Activated T-helper 2 cell treated with anti-CD3 and anti-CD28 coated beads, Interferon-gamma antibody, Interleukin-2, Interleukin-4, amounts not matched to agents 10 μg/mL and 5 μg/mL and 100 μg/mL, durations not matched to agents 14 hours and 24 hours and 36 hours (primary cell): Measurements from ENCODE around the gene TTLL6. TPM values are rescaled to one million over a fixed set of nuclear protein-coding genes. Genes with fewer than 3 reads are reported as not detected.
A peak's percentile ranks its signal among the peaks of the same experiment; 100 is the strongest.
"Not testable (repeated sequence)": the region's sequence is repeated elsewhere in the genome, so short reads cannot be mapped to it uniquely, and the experiment has no call there.

Source experiments
- DNase-seq: peaks from one replicate; pipeline ENCODE4 v3.0.0; 2021; ENCODE audit warnings: low spot score
- H3K27ac Mint-ChIP-seq: one replicate; pipeline ENCODE4 v1.8.0; 2021; ENCODE audit warnings: mixed read lengths
- H3K27me3 Mint-ChIP-seq: one replicate; pipeline ENCODE4 v1.8.0; 2021; ENCODE audit warnings: low read depth, mixed read lengths
- H3K36me3 Mint-ChIP-seq: one replicate; pipeline ENCODE4 v1.8.0; 2021; ENCODE audit warnings: low read depth, mixed read lengths
- H3K4me1 Mint-ChIP-seq: one replicate; pipeline ENCODE4 v1.8.0; 2021; ENCODE audit warnings: low read depth, mixed read lengths
- H3K4me3 Mint-ChIP-seq: one replicate; pipeline ENCODE4 v1.8.0; 2021; ENCODE audit warnings: low read depth, mild to moderate bottlenecking, moderate library complexity, mixed read lengths
- H3K9me3 Mint-ChIP-seq: one replicate; pipeline ENCODE4 v1.8.0; 2021; ENCODE audit warnings: mixed read lengths
- intact Hi-C: fragments of 100-400 bp; cut with micrococcal nuclease; formaldehyde crosslinking; loops from one replicate; pipeline ENCODE4 v1.15.1; 2023
- total RNA-seq: library from RNA; stranded (reverse); gene quantifications from 2 replicates; pipeline ENCODE4 v1.2.3, GENCODE V29; 2022

The TTLL6 gene
- total RNA-seq, 1 donor from 2014 or later = not detected

DNA sequence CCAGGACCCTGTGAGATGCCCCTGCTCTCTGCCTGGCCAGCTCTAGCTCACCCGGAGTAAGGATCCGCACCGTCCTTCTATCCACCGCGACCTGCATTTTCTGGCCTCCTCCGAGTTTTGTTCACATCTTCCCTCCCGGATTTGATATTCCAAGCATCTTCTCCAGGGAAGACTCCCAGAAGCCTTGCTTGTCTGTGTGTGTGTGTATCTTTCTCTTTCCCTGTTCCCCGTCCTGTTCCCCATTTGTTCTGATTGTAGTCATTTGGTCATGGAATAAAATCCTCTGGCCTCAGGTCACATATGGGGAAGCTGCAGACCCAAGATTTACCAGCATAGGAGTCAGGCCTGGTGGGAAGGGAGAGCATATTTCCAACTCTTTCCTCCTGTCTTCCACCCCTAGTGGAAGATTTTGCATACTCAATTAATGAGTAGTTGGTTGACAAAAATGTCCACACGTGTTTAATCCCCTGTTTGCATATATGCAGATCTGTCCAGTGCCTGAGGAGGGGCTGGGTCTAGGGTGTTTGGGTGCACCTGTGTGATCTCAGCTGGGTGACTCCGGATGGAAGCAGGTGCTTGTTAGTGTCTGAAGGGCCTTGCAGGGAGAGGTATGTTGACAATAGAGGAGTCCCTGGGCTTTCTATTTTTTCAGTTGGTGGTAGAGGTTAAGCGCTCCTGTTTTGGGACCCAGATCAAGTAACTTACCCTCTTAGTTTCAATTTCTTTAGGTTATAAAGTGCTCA is 96.6 kb downstream of the TTLL6 start:
- Mint-ChIP-seq H3K4me1 (peaks cover 13% of the 10 kb centered on the region), H3K4me3 (no peak overlapping the region), H3K27me3 (peaks cover 83% of the 10 kb centered on the region), H3K9me3 (no peaks in the 10 kb centered on the region), H3K27ac (peak overlapping the region; percentile 50), H3K36me3 (no peaks in the 10 kb centered on the region)
- intact Hi-C loops = loop anchor here (5.0 kb wide), 2 partner anchors 777 to 1247 kb away; partner anchors contain the start of genes DLX4 and NGFR
- DNase-seq = no peak

DNA sequence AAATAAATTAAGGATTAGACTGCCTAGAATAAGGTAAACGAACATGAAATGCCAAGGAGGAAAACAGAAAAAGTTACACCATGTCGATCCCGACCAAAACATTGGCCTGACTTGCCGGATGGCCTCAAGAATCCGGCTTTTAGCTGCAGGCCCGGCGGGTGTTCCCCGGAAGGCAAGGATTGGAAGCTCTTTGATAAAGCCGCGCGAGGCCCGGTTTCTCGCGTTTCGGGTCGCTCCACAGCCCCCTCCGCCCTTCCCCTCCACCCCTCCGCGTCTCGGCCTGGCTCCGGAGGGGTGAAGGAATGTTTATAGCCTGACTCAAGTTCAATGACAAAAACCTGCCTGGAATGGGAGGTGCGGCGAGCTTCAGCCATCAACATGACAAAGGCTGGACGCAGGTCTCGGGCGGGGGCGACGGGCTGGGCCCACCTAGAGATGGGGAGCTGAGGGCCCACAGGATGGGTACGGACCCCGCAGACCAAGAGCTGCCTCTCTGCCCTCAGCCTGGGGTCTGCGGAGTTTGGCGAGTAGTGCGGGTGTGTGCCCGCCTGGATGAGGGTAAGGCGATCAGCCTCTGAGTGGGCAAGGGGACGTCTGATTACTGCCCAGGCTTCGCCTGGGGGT is 97.3 kb downstream of the TTLL6 start:
- Mint-ChIP-seq H3K36me3 (no peaks in the 10 kb centered on the region), H3K9me3 (no peaks in the 10 kb centered on the region), H3K4me3 (no peak overlapping the region), H3K27ac (no peak overlapping the region), H3K4me1 (peaks cover 13% of the 10 kb centered on the region), H3K27me3 (peaks cover 82% of the 10 kb centered on the region)
- intact Hi-C loops = loop anchor here (5.0 kb wide), 3 partner anchors 278 to 1248 kb away; partner anchors contain the start of genes DLX4, IGF2BP1 and NGFR
- DNase-seq = no peak

DNA sequence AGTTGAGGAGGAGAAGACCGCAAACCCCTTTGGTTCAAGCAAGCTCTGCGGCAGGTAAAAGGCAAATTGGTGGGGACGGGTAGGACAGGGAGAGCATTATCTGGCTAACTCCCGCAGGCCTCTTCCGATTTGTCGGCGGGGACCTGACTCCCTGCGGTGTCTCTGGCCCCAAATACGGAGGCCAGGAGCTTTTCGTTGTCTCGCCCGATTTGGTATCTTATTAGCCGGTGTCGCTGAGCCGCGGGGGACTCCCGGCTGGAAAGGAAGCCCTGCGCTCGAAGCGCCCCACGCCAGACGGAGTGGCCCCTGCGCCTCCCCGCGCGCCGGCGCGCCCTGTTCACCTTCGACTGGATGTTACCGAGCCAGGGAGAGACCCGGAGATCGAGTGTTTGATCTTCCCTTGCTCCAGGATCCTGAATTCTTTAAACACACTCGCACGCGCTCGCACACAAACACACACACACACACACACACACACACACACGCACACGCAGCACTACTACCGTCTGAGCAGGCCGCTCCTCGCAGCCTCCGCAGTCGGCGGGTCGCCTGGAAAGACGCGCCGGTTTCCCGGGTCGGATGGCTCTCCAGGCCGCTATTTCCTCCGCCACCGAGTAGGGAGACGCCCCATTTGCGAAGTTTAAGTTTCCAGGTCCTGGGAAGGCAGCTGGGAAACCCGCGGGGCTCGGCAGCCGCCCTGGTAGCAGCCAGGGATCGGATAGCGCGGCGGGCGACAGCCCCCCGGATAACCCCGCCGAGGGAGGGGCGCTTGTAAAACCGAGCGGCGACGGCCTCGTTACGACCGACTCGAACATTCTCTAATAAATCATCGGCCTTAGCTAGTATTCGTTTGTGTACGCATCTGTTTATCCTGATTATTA is 98.0 kb downstream of the TTLL6 start:
- intact Hi-C loops = loop anchor here (5.0 kb wide), 1 partner anchor 278 kb away; the partner anchor contains the start of gene IGF2BP1
- H3K36me3 Mint-ChIP-seq = no peaks in the 10 kb centered on the region
- no peaks in the 10 kb centered on the region for H3K9me3 Mint-ChIP-seq
- peaks cover 82% of the 10 kb centered on the region for H3K27me3 Mint-ChIP-seq
- no peak for DNase-seq
- H3K4me3 Mint-ChIP-seq = no peak overlapping the region
- H3K27ac Mint-ChIP-seq = no peak overlapping the region
- peaks cover 9% of the 10 kb centered on the region for H3K4me1 Mint-ChIP-seq

DNA sequence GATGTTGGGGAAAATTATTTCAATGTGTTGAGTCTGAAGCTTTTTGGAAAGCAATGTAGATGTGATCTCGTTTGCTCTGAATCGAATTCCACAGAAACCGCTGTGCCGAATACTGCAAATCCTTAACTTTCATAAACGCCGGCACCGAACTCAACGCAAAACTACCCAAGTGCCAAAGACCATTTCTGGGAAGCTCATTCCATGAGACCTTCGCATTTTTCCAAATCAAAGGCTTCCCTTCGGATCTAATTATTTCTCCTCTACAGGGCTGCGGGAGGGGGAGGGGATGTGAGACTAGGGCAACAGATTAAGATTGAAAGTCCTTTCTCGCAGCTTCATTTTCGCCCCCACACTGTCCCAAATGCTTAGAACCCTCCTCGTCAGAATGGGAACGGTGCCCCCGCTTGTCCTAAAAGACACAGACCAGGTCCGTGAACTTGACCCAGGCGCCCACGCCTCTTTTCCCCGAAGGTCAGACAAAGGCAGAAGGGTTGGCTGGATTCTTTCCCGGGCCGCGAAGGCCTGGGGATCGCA is 98.7 kb downstream of the TTLL6 start:
- intact Hi-C loops = loop anchor here (5.0 kb wide), 1 partner anchor 279 kb away; the partner anchor contains the start of gene IGF2BP1
- DNase-seq = no peak

DNA sequence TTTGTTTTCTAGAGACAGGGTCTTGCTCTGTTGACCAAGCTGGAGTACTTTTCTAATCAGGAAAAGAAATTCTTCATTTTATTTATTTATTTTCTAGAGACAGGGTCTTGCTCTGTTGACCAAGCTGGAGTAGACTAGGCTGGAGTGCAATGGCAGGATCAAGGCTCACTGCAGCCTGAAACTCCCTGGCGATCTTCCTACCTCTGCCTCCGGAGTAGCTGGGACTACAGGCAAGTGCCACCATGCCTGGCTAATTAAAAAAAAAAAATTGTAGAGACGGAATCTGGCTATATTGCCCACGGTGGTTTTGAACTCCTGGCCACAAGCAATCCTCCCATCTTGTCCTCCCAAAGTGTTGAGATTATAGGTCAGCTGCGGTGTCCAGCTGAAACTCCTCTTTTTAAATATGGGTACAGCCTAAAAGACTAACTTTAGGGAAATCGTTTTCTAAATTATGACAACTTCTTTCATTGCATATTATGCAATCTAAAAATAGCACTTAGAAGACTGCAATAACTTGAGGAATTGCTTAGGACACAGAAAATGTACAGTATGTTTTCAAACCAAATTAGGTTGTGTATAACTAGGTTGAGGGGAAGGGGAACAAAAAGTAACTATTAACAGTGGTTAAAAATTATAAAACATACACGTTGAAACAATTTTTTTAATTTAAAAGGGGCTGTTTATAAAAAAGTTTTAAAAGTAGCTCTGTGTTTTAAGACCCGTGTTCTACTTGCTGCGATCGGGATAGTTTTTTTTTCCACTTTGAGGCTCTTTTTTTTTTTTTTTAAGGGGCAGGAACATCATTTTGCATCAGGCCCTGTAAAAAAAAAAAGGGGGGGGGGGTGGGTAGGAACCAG is 99.4 kb downstream of the TTLL6 start:
- no peak overlapping the region for H3K4me3 Mint-ChIP-seq
- H3K4me1 Mint-ChIP-seq = peaks cover 5% of the 10 kb centered on the region
- intact Hi-C loops = loop anchor here (5.0 kb wide), 1 partner anchor 280 kb away; the partner anchor contains the start of gene IGF2BP1
- DNase-seq = no peak
- peaks cover 76% of the 10 kb centered on the region for H3K27me3 Mint-ChIP-seq
- no peaks in the 10 kb centered on the region for H3K9me3 Mint-ChIP-seq
- no peak overlapping the region for H3K27ac Mint-ChIP-seq
- H3K36me3 Mint-ChIP-seq = no peaks in the 10 kb centered on the region

More for the DNA sequence above, 98.7 kb downstream of the TTLL6 start:
- Mint-ChIP-seq H3K4me1 (peaks cover 5% of the 10 kb centered on the region), H3K27ac (no peak overlapping the region), H3K36me3 (no peaks in the 10 kb centered on the region), H3K27me3 (peaks cover 80% of the 10 kb centered on the region), H3K4me3 (no peak overlapping the region), H3K9me3 (no peaks in the 10 kb centered on the region)

DNA sequence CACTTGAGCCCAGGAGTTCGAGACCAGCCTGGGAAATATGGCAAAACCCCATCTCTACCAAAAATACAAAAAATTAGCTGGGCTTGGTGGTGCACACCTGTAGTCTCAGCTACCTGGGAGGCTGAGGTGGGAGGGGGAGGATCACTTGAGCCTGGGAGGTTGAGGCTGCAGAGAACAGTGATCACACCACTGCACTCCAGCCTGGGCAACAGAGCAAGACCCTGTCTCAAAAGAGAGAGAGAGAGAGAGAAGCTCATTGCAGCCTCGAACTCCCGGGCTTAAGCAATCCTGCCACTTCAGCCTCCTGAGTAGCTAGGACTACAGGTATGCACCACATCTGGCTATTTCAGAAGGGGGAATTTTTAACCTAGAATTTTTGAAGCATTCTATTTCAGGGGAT is 100.5 kb downstream of the TTLL6 start:
- not testable (repeated sequence) for H3K36me3 Mint-ChIP-seq, H3K4me1 Mint-ChIP-seq, H3K4me3 Mint-ChIP-seq, H3K27ac Mint-ChIP-seq, DNase-seq, H3K9me3 Mint-ChIP-seq
- intact Hi-C loops = loop anchor here (5.0 kb wide), 1 partner anchor 281 kb away; the partner anchor contains the start of gene IGF2BP1
- H3K27me3 Mint-ChIP-seq = peaks cover 72% of the 10 kb centered on the region

DNA sequence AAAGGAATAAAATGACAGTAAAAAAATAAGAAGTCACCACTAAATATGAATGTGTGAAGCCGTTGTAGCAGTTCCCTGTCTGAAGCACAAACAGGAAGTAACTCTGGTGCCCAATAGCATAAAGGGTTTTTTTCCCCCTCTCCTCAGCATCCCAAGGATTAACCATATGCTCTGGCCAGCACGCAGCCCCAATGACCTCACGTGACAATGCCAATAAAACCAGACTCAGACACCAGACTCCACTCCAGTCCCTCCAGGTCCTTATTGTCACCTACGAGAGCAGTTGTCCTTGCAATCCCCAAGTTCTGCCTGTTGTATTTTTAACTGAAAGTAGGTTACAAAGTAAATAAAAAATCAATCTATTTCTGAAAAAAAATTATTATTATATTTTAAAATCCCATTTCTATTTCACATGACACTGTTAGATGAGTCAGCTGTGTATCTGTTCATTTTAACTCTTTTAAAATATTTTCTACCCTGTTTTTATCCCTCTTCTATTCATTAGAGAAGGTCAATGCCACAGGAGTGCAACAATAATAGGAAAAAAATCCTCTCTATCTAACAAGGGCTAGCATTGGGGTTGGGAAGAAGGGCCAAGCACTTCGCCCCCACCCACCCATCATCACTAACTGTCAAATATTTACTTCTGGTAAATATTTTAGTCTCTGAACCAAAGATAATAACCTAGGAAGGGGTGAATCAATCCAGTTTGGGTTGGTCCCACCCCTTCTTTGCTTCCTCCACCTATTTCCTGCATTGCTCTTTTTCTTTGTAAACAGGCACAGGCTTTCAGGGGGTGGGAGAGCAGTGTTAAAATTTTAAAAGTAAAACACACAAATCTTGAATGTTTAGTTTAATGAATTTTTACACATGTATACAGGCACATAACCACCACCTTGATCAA is 101.3 kb downstream of the TTLL6 start:
- DNase-seq = no peak
- H3K27ac Mint-ChIP-seq = no peak overlapping the region
- peaks cover 5% of the 10 kb centered on the region for H3K4me1 Mint-ChIP-seq
- no peak overlapping the region for H3K4me3 Mint-ChIP-seq
- intact Hi-C loops = loop anchor here (5.0 kb wide), 1 partner anchor 282 kb away; the partner anchor contains the start of gene IGF2BP1
- H3K27me3 Mint-ChIP-seq = peaks cover 72% of the 10 kb centered on the region
- no peaks in the 10 kb centered on the region for H3K9me3 Mint-ChIP-seq
- H3K36me3 Mint-ChIP-seq = no peaks in the 10 kb centered on the region

Other genes with a start within 250 kb of the TTLL6 start
- gene HOXB4, start 238.9 kb downstream of the TTLL6 start, total RNA-seq = 3.0 and 3.3 TPM in 2 replicates
- gene HOXB3, start 227.0 kb downstream of the TTLL6 start, total RNA-seq = 3.8 and 4.6 TPM in 2 replicates
- gene HOXB5, start 223.4 kb downstream of the TTLL6 start, total RNA-seq = not detected in 2 replicates
- gene HOXB6, start 212.2 kb downstream of the TTLL6 start, total RNA-seq = 0.52 and 0.62 TPM in 2 replicates
- gene HOXB7, start 206.2 kb downstream of the TTLL6 start, total RNA-seq = 0.39 and 0.64 TPM in 2 replicates
- gene HOXB8, start 201.9 kb downstream of the TTLL6 start, total RNA-seq = not detected in 2 replicates
- gene HOXB9, start 190.9 kb downstream of the TTLL6 start, total RNA-seq = 0.16 TPM in 2 replicates
- not detected in 2 replicates for gene PRAC1, start 94.7 kb downstream of the TTLL6 start, total RNA-seq
- not detected in 2 replicates for gene PRAC2, start 94.0 kb downstream of the TTLL6 start, total RNA-seq
- gene HOXB13, start 88.5 kb downstream of the TTLL6 start, total RNA-seq = not detected in 2 replicates
- gene CALCOCO2, start 13.8 kb upstream of the TTLL6 start, total RNA-seq = 51.7 and 53.7 TPM in 2 replicates
- gene ATP5MC1, start 75.6 kb upstream of the TTLL6 start, total RNA-seq = 153 and 156 TPM in 2 replicates
- gene UBE2Z, start 91.2 kb upstream of the TTLL6 start, total RNA-seq = 81.3 and 85.2 TPM in 2 replicates
- 145 and 152 TPM in 2 replicates for gene SNF8, start 127.6 kb upstream of the TTLL6 start, total RNA-seq
- not detected in 2 replicates for gene GIP, start 151.4 kb upstream of the TTLL6 start, total RNA-seq
- 0.09 and 0.32 TPM in 2 replicates for gene IGF2BP1, start 180.2 kb upstream of the TTLL6 start, total RNA-seq